MV-4-11 (cell line): ENCODE measurements around the gene UTS2.

Experiments used
- DNase-seq: peaks from one replicate; lab custom pipeline; 2025; lab: John Stamatoyannopoulos, UW

Gene UTS2

DNA sequence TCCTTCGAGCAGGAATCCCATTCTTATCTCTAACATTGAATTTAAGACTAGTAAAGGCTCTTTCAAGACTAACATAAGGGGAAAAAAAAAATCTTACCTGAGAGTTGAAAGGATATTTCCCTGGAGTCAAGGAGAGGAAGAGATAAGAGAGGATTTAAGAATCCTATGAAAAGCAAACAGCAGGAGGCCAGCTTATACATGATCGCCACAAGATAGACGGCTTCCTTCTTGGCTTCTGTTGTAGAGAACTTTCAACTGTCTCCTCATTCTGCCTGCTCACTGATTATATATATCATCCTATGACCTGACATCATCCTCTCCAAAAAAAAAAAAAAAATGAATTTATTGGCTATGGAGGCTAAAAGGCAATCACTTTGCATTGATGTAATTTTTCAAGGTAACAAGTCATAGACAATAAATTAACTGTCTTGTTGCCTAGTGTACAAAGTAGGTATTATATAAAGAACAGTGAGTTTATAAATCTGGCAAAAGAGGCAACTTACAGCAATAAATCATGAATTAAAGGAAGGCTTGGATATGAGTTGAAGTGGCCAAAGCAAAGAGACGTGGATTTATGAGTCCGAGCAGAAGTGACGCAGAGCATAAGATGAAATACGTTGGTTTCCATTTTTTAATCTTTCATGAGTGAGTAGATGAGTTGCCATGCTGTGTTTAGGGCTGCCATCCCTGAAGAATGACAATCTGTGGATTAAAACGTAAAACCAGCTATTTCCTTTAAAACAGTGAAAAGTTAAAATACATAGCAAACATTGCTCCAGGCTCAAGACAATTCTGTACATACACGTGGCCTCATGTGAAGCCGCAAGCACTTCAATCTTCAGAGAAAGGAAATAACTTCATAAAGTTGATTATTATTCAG lies at the start of gene UTS2:
UTS2 (minus strand) TSS at position 262 of the 880 bp plus-strand sequence; CDS start at position 200, 62 bp downstream.
- DNase-seq, result no peak

- DNase-seq, result peak; percentile 41
These were observed 46.9 kb upstream of the UTS2 start for GRCh38 chr1:7899741-7900140.

- DNase-seq, result no peak
These were observed 46.1 kb upstream of the UTS2 start for GRCh38 chr1:7898962-7899361.

DNA sequence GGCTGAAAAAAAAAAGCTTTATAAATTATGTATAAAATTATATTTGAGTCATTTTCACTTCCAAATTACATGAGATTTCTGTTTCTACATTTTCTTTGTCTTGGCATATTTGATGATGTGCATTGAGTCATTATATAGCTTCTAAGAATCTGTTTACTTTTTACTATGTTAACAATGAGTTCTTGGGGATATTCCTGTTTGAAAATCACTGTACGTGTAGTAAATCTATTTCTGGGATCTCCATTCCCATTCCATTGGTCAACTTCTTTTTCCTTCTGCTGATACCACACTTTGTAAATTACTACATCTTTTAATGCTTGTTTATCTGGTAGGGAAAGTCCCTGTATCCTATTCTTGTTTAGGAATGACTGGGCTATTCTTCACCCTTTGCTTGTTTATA lies 44.1 kb upstream of the UTS2 start:
- DNase-seq, result no peak

DNA sequence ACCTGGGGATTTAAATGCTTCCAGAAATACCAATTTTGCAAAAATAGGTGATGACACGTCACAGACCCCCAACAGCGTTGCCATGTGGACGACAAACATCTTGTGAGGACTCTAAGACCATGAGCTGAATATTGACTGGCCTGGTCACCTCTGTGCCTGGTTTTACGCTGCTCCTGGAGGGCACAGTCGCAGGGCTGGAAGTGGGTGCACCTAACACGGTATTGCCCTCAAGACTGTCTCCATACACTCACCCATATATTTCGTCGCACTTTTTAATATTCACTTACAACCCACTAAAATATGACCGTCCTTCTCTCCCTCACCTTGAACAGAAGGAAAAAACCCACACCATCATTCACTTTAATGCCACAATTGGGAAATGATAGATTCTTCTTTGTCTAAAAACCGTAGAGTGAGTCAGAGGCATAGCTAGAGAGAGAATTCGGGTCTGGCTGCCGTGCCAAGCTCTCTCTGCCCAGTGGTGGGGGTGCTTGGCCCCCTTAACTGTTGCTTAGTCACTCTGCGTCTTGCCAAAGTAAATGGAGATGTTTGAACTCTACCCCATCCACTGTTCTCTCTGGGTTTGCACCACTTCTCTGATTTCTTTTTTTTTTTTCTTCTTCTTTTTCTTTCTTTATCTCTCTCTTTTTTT lies 40.8 kb upstream of the UTS2 start:
- no peak for DNase-seq

- no peak for DNase-seq
These were observed 38.9 kb upstream of the UTS2 start for GRCh38 chr1:7891804-7892203.

DNA sequence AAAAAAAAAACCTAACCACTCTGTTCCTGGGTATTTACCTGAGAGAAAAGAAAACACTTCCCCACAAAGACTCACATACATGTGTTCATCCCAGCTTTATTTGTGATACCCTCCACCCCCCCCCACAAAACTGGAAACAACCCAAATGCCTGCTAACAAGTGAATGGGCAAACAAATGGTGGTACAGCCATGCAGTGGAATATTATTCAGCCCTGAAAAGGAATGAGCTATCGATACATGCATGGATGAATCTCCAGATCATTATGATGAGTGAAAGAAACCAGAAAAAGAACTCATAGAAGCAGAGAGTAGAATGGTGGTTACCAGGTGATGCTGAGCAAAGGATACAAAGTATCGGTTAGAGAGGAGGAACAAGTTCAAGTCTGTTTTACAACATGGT lies 38.0 kb upstream of the UTS2 start:
- no peak for DNase-seq

GRCh38 chr1:7888248-7889081 lies 35.6 kb upstream of the UTS2 start:
- DNase-seq, result no peak

DNA sequence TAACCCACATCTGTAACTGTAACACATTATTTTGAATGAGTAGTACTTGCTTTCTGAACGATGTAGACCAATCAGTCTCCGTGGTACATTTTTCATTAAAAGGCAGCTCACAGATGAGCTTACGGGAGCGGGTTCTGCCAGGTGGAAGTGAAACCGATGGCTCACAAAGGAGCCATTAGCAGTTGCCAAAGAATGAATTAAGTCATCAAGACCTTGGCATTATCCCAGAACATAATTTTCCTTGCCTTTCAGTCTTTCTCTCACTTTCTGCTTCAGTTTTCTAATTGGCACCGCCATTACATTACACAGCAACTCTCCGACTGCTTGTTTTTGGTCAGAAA lies 33.5 kb upstream of the UTS2 start:
- peak; percentile 82 for DNase-seq

GRCh38 chr1:7885513-7886404 lies 32.9 kb upstream of the UTS2 start:
- no peak for DNase-seq

- DNase-seq, result no peak
These were observed 31.9 kb upstream of the UTS2 start for GRCh38 chr1:7884757-7885156.

DNA sequence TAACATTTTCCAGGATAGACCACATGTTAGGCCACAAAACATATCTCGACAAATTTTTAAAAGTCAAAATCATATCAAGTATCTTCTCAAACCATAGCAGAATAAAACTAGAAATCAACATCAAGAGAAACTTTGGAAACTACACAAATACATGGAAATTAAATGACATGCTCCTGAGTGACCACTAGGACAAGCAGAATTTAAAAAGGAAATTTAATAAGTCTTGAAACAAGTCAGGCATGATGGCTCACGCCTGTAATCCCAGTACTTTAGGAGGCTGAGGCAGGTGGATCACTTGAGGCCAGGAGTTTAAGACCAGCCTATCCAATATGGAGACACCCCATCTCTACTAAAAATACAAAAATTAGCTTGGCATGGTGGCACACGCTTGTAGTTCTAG lies 26.4 kb upstream of the UTS2 start:
- no peak for DNase-seq

- DNase-seq, result no peak
These were observed 25.2 kb upstream of the UTS2 start for GRCh38 chr1:7878027-7878426.

DNA sequence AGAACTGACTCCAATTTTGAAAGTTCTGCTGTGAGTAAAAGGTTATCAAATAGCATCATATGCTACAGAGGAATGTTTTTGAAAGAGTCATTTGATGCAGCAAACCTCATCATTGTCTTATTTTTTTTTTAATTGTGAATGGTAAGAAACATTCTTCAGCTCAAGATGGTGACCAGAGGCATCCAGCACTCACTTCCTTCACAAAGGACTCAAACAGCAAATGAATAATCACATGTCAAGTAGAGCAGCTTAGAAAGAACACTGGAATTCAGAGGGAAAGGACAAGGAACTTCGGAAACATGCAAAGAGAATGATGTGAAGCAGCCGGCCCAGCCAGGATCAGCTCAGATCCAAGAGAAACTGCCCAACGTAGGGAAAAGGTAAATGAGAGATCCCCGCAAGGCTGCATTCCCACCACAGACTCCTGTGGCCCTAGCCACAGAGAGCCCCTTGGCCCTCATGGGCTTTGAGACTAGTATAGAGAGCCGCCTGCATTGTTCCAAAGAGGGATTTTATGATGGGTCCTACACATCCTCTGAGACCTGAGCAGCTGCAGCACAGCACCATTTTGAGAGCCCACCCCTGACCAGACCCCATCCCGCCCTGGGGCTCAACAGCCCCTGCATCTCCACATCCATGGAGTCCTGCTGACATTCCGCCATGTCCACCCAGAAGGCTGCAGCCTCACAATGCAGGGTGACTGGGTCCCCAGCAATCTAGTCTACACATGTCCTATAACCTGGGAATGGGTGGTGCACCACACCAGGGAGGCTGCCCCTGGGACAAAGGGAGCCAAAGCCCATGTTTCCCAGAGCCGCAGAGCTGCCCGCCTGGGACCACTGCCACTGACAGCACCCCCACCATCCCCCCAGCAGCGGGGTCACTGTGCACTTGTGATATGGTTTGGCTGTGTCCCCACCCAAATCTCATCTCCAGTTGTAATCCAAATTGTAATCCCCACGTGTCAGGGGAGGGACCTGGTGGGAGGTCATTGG lies 21.2 kb upstream of the UTS2 start:
- DNase-seq, result no peak

GRCh38 chr1:7871136-7871535 lies 18.3 kb upstream of the UTS2 start:
- no peak for DNase-seq

DNA sequence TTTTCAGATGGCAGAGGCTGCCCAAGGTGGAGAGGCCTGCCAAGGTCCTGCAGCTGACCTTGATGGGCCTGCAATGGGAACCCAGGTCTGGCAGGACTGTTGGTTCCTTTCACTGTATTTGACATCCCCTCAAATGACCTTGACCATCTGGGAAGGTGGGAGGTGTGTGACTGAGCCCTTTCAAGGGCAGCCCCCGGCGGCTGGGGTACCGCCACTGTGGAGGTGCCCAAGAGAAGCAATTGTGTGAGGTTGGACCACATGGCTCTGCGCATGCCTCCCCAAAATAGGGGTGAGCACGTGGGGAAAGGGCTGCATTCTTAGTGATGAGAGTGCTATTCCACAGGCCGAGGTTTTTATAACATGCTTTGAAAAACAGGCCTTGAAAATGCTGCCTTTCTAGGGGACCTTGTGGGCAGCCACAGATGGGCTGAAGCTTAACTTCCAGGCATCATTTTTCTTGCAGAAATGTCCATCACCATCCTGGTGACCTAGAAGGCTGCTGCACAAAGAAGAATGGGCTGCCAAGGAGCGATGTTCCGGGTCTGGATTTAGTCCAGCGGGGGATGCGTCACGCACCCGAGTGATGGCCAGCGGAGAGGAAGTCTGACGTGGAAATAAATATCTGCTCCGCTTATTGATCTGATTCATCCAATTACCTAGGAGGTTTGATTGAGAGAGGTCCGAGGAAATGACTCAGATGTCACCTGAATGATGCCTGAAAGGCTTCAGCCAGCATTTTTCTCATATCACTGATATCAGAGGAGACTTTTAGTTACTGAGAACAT lies 16.5 kb upstream of the UTS2 start:
- no peak for DNase-seq

GRCh38 chr1:7868070-7868780 lies 15.4 kb upstream of the UTS2 start:
- no peak for DNase-seq

DNA sequence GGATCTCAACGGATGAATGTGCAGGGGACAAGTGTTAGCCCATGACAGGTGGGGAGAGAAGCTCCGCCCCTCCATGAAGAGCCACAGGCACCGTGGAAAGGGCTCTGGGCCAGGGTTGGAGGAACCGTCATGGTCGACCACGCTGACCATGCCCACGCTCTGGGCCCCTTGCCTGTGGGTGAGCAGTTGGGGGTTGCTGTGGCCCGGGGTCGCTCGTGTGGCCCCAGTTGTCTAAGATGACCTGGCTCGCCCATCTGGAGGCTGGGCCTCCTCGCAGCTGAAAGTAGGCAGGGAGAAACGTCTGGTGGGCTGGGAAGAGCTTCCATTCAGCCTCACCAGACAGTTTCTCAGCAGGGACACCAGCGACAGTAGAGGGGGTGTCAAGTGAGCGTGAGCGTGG lies 13.1 kb upstream of the UTS2 start:
- no peak for DNase-seq

DNA sequence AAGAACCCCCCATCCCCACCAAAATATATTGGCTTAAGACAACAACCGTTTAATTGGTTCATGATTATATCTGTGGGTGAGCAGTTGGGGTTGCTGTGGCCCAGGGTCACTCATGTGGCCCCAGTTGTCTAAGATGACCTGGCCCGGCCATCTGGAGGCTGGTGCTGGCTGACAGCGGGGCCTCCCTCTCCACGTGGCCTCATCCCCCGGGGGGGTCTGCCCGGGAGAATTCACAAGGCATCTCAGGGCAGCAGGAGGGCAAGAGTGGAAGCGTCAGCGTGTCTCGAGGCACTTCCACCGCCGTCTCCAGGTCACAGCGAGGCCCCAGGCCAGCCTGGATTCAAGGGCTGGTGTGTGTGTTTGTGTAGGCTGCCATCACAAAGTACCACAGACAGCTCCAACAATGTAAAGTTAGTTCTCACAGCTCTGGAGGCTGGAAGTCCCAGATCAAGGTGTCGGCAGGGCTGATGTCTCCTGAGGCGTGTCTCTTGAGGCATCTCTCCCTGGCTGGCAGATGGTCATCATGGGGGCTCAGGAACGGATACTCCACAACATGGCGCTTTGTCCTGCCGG lies 11.0 kb upstream of the UTS2 start:
- DNase-seq, result no peak
